Measurements from ENCODE around the gene DGKD.

The DGKD gene

GRCh38 chr2:233429175-233429897 is 75.0 kb downstream of the DGKD start:
- no peak for TF ChIP-seq CTCF (IDR thresholded peaks at IDR 0.05; ENCODE audit: insufficient read depth, low read depth, low read length, missing control alignments)
- no peak overlapping the region for H3K4me3 ChIP-seq (ENCODE audit: low read depth, low read length)
- no peak for DNase-seq (ENCODE audit: low read depth)

- TF ChIP-seq CTCF (IDR thresholded peaks at IDR 0.05; ENCODE audit: insufficient read depth, low read depth, low read length, missing control alignments): no peak
- no peak overlapping the region for H3K4me3 ChIP-seq (ENCODE audit: low read depth, low read length)
- no peak for DNase-seq (ENCODE audit: low read depth)
Measured at GRCh38 chr2:233430081-233430480, 75.8 kb downstream of the DGKD start.

GRCh38 chr2:233430651-233431050 is 76.4 kb downstream of the DGKD start:
- DNase-seq (ENCODE audit: low read depth): no peak
- H3K4me3 ChIP-seq (ENCODE audit: low read depth, low read length): no peak overlapping the region
- no peak for TF ChIP-seq CTCF (IDR thresholded peaks at IDR 0.05; ENCODE audit: insufficient read depth, low read depth, low read length, missing control alignments)

- H3K4me3 ChIP-seq (ENCODE audit: low read depth, low read length): no peak overlapping the region
- no peak for DNase-seq (ENCODE audit: low read depth)
- TF ChIP-seq CTCF (IDR thresholded peaks at IDR 0.05; ENCODE audit: insufficient read depth, low read depth, low read length, missing control alignments): no peak
Measured at GRCh38 chr2:233433029-233433428, 78.7 kb downstream of the DGKD start.

- DNase-seq (ENCODE audit: low read depth): no peak
- TF ChIP-seq CTCF (IDR thresholded peaks at IDR 0.05; ENCODE audit: insufficient read depth, low read depth, low read length, missing control alignments): no peak
- H3K4me3 ChIP-seq (ENCODE audit: low read depth, low read length): no peak overlapping the region
Measured at GRCh38 chr2:233433794-233434193, 79.5 kb downstream of the DGKD start.

GRCh38 chr2:233434666-233435330 is 80.5 kb downstream of the DGKD start:
- H3K4me3 ChIP-seq (ENCODE audit: low read depth, low read length): no peak overlapping the region
- DNase-seq (ENCODE audit: low read depth): no peak
- no peak for TF ChIP-seq CTCF (IDR thresholded peaks at IDR 0.05; ENCODE audit: insufficient read depth, low read depth, low read length, missing control alignments)
